ENCODE results near the gene DPH7.
"Not testable (repeated sequence)": the region's sequence is repeated elsewhere in the genome, so short reads cannot be mapped to it uniquely, and the experiment has no call there.

The DPH7 gene

DNA sequence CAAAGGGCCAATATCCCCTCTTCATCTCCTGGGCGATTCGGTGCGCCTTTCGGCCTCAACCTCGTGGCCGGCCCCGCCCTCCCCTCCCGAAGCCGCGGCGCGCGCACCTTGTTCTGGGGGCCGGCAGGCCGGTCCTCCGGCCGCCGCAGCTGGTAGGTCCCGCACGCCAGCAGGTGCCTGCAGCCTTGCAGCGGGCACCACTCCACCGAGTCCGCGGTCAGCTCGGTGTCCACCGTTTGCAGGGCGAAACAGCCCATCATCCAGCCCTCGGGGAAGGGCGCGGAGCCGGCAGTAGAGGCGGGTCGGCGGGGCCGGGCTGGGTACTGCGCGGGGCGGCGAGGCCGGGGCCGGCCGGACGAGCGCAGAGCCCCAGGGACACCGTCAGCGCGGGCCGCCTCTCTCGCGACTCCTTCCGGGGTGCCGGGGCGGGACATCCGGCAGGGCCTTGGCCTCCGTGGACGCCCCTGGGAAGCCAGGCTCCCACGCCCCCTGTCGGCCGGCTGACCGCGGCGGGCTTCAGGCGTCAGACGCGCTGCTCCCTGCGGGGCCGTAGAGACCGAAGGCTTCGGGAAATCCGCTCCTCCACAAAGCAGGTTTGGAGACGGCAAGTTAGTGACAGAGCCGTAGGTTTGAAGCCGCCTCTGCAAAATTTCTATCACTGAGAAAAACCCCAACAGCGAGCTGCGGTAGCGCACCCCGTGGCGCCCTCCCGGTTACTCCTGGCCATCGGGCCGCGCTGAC lies at the start of gene DPH7:
TSS of gene DPH7 (minus strand) at position 408 of the 741 bp plus-strand sequence. CDS start at position 260, 148 bp downstream.
- DNase-seq (ENCODE audit: low read depth): peak; percentile 55
- H3K4me3 ChIP-seq (ENCODE audit: low read depth, low read length): peak within 1 kb of the TSS; percentile 93

DNA sequence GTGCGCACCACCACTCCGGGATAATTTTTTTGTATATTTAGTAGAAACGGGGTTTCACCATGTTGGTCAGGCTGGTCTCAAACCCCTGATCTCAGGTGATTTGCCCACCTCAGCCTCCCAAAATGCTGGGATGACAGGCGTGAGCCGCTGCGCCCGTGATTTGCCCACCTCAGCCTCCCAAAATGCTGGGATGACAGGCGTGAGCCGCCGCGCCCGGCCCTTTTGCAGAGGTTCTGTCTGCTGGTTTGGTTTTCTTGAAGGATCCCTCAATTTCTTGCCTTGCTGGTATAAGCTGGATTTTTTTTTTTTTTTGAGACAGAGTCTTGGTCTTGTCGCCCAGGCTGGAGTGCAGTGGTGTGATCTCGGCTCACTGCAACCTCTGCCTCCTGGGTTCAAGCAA lies 48.7 kb upstream of the DPH7 start:
- not testable (repeated sequence) for DNase-seq (ENCODE audit: low read depth)

DNA sequence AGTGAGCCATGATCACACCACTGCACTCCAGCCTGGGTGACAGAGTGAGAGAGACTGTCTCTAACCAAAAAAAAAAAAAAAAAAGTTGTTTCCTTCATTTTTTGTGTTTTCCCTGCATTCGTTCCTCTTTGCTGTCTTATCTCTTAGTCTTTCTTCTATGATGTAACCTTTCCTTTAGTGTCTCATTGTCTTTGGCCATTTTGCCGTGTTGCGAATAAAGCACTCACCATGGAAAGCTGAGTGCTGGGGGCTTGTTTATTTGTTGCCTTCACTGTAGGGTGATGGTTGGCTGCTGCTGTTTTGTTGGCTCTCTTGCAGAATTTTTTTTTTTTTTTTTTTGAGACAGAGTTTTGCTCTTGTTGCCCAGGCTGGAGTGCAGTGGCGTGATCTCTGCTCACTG lies 47.7 kb upstream of the DPH7 start:
- no peak overlapping the region for H3K4me3 ChIP-seq (ENCODE audit: low read depth, low read length)
- DNase-seq (ENCODE audit: low read depth): no peak

More for the DNA sequence above, 48.7 kb upstream of the DPH7 start:
- not testable (repeated sequence) for H3K4me3 ChIP-seq (ENCODE audit: low read depth, low read length)

DNA sequence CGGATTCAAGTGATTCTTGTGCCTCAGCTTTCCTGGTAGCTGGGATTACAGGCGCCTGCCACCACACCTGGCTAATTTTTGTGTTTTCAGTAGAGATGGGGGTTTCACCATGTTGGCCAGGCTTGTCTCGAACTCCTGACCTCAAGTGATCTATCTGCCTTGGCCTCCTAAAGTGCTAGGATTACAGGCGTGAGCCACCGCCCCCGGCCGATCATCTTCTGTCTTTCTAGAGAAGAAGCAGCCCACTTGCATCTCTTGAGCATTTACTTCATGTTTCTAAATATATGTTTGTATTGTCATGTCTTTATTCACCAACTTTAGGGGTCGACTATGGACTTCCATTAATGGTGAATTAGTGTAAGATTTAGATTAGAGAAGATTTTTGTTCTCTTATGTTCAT lies 43.5 kb upstream of the DPH7 start:
- DNase-seq (ENCODE audit: low read depth); H3K4me3 ChIP-seq (ENCODE audit: low read depth, low read length): not testable (repeated sequence)

DNA sequence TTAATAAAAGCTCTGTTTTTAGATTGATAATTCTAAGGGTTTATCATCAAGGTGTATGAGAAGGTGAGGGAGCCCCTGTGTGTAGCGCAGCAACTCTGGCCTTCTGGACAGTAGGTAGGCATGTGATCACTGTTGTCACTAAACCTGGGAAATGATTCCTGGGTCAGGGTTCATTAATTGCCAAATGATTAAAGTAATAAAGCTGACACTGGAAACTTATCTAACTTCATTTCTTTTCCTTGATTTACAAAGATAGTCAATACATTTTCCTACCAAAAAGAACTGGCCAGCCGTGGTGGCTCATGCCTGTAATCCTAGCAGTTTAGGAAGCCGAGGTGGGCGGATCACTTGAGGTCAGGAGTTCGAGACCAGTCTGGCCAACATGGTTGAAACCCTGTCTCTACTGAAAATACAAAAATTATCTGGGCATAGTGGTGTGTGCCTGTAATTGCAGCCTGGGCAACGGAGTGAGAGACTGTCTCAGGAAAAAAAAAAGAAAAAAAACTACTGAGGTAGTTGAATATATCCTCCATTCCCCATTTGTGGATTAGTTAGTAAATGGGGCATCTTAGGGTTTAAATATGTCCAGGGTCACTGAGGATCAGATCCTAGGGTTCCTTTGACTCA lies 42.5 kb upstream of the DPH7 start:
- no peak overlapping the region for H3K4me3 ChIP-seq (ENCODE audit: low read depth, low read length)
- DNase-seq (ENCODE audit: low read depth): no peak

DNA sequence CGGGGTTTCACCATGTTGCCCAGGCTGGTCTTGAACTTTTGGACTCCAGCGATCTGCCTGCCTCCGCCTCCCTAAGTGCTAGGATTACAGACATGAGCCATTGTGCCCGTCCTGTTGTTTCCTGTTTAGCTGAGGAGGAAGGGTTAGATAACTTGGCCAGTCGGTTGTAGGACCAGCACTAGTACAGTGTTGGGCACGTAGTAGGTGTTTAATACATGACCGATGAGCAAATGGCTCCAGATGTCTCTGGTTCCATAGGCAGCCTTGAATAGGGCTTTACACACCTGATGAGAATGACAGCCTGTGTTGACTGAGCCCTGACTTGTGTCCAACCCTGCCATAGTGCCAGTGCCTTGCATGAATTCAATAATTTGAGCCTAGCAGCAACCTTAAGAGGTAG lies 41.9 kb upstream of the DPH7 start:
- no peak overlapping the region for H3K4me3 ChIP-seq (ENCODE audit: low read depth, low read length)
- DNase-seq (ENCODE audit: low read depth): no peak

DNA sequence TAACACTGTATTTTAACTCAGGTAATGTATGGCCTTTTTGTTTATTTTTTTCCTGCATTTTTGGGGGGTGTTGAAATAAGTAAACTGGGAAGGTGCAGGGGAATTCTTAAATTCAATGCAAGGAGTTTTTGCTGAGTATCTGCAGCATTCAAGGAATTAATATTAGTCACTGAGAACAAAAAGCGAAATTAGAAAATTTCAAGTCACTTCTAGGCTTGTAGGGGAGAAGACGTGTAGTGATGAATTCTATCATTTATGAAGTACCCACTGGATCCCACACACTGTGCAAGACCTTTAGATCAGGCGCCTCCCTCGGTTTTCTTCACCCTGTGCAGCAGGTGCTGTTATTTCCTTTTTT lies 41.3 kb upstream of the DPH7 start:
- peak overlapping the region; percentile 69 for H3K4me3 ChIP-seq (ENCODE audit: low read depth, low read length)
- DNase-seq (ENCODE audit: low read depth): no peak

DNA sequence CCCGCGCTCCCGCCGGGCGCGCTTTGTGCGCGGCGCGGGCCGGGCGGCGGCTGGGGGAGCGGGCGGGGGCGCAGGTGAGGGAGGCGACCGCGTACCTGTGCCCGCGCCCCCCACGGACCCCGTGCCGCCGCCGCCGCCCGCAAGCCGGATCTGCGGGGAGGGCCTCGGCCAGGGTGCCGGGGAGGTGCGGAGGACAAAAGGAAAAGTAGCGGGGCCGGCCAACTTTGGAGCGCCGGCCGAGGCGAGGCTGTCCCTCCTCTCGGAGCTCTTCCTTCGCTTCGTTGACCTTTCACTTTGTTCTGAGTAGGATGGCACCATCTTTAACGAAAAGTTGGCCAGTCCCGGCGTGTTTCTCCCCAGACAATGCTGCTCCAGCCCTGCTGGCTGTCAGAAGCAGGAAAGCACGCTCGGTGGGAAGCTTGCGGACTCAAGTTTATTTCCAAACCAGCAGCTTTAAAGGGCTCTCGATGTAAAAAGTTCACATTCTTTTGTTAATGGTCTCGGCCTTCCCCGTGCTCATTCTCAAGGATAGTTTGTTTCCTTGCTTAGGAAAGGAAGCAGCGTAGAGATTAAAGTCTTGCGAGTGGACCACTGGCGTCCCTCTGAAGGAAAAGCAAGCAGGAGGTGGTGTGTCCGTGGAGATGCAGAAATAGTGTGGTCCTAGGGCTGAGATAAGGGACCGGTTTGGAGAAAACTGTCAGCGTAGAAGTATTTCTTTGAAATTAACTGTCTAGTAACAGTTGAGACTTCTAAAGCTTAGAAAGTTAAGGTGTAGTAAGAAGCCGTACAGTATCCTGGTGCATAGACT lies 40.7 kb upstream of the DPH7 start:
- no peak for DNase-seq (ENCODE audit: low read depth)
- H3K4me3 ChIP-seq (ENCODE audit: low read depth, low read length): peak overlapping the region; percentile 69

DNA sequence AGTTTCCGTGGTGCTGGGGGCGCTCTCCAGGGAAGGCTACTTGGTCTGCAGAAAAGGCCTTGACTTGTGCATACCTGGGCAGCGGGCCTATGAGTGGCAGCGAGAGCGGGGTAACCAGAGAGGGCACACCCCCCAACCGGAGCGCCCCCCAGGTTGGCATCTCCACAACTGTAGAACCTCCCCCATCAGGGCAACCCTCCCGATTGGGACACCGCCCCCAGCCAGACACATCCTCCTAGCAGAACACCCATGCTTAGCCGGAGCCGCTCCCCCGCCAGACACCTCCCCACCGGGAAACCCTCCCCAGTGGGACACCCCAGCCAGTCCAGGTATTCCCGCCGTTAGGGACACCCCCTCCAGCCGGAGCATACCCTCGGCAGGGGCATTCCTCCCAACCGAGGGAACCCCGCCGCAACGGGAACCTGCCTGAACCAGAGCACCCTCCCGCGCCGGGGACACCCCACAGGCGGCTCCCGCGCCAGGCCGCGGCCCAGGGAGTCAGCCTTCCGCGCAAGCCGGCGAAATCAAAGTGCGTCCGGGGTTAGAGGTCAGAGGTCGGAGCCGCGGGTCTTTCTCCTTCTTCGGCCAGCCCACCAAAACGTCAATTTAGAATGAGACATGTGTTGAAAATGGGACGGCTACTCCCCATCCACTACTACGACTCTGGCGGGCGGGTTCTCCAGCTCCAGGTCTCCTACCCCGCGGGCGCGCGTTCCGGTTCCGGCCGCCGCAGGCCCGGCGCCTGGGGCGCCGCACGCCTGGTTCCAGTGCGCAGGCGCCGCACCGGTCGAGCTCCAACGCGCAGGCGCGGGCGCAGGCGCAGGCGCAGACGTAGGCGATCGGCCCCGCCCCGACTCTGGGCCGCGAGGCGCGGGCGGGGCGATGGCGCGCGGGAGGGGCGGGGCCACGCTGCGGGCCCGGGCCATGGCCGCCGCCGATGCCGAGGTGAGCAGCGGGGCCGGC lies 39.7 kb upstream of the DPH7 start, which contains the start of gene EHMT1:
TSS of gene EHMT1 (plus strand) at position 901 of the 963 bp plus-strand sequence. CDS start at position 925, 24 bp downstream.
- no peak for DNase-seq (ENCODE audit: low read depth)
- H3K4me3 ChIP-seq (ENCODE audit: low read depth, low read length): peak within 1 kb of the TSS; percentile 99

DNA sequence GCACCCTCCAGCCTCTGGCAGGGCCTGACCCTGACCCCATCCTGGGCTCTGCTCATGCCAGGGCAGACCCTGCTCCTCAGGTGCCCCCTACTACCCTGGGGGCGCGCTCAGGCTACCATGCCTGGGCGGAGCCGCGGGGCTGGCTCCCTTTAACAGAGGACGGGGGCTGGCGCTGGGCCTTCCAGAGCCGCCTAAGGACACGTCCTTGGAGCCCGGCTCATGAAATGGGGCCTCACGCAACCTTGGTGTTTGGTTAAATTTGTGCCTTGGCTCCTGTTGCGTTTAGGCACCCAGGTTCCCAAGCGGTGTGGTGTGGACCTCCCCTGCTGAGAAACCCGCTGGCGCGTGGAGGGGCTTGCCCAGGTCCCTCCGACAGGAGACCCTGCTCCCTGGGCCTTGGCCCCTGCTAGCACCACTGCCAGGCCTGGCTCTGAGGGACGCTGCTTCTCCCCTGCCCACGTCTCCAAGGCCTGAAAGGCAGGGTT lies 36.7 kb upstream of the DPH7 start:
- no peak overlapping the region for H3K4me3 ChIP-seq (ENCODE audit: low read depth, low read length)
- DNase-seq (ENCODE audit: low read depth): no peak

DNA sequence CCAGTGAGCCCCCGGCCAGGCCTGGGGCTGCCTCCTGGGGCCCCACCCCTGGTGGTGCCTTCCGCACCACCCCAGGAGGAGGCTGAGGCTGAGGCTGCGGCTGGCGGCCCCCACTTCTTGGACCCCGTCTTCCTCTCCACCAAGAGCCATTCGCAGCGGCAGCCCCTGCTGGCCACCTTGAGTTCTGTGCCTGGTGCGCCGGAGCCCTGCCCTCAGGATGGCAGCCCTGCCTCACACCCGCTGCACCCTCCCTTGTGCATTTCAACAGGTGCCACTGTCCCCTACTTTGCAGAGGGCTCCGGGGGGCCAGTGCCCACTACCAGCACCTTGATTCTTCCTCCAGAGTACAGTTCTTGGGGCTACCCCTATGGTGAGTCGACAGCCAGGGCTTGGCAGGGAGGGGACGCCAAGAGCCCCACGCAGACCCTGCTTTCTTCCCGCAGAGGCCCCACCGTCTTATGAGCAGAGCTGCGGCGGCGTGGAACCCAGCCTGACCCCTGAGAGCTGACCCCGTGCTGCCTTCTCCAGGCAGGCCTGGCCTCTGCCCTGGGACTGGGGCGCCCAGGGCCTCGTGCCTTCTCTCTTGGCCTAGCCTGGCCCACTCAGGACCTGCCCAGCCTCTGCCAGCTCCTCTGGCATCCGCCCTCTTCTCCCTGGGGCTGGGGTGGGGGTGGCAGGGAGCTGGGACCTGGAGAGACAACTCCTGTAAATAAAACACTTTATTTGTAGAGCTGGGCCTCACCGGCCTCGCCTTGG lies 36.1 kb upstream of the DPH7 start:
- no peak overlapping the region for H3K4me3 ChIP-seq (ENCODE audit: low read depth, low read length)
- no peak for DNase-seq (ENCODE audit: low read depth)

DNA sequence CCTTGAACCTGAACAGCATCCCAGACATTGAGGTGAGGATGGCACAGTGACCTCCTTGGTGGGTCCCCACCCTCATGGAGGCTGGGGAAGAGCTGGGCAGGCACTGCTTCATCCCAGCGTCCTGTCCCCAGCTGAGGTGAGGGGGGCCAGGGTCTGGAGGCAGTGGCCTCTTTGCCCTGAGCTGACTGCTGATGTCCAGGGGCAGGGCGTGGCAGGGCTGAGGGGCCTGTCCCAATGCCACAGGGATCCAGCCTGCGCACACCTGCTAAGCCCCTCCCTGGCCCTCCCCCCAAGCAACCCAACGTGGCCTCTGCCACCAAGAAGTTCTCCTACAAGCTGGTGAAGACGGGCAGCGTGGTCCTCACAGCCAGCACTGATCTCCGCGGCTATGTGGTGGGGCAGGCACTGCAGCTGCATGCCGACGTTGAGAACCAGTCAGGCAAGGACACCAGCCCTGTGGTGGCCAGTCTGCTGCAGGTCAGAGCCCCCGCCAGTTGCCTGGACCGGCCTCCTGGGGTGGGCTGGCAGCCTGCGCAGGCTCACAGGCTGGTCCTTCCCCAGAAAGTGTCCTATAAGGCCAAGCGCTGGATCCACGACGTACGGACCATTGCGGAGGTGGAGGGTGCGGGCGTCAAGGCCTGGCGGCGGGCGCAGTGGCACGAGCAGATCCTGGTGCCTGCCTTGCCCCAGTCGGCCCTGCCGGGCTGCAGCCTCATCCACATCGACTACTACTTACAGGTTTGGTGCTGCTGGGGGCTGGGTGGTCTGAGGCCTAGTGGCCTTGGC lies 35.2 kb upstream of the DPH7 start:
- no peak for DNase-seq (ENCODE audit: low read depth)
- no peak overlapping the region for H3K4me3 ChIP-seq (ENCODE audit: low read depth, low read length)

DNA sequence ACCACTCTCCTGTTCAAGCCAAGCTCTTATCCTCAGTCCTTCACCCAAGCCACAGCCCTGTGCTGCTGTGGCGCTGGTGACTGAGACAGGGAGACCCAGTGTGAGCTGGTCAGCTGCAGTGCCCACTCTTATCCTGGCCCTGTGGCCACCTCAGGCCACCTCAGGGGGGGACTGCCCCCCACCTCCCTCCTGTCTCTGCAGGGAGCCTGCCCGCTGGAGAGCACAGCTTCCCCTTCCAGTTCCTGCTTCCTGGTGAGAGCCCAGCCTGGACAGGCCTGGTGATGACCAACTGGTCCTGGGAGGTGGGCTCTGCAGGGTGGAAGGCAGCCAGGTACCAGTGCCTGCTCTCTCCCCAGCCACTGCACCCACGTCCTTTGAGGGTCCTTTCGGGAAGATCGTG lies 34.5 kb upstream of the DPH7 start:
- no peak overlapping the region for H3K4me3 ChIP-seq (ENCODE audit: low read depth, low read length)
- DNase-seq (ENCODE audit: low read depth): no peak

DNA sequence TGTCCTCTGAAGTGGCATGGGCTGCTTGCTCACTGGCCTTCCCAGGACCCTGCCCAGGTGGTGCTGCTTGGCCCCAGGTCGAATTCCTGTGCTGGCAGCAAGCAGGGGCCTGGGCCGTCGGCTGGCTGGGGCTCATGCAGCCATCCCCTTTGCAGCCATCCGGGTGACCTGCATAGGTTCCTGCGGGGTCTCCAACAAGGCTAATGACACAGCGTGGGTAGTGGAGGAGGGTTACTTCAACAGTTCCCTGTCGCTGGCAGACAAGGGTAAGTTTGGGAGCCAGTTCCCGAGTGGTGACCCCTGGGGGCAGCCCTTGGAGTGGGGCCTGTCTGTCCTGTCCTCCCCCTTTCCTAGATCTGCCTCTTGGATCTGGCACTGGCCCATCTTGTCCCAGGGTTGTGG lies 34.0 kb upstream of the DPH7 start:
- no peak for DNase-seq (ENCODE audit: low read depth)
- no peak overlapping the region for H3K4me3 ChIP-seq (ENCODE audit: low read depth, low read length)

DNA sequence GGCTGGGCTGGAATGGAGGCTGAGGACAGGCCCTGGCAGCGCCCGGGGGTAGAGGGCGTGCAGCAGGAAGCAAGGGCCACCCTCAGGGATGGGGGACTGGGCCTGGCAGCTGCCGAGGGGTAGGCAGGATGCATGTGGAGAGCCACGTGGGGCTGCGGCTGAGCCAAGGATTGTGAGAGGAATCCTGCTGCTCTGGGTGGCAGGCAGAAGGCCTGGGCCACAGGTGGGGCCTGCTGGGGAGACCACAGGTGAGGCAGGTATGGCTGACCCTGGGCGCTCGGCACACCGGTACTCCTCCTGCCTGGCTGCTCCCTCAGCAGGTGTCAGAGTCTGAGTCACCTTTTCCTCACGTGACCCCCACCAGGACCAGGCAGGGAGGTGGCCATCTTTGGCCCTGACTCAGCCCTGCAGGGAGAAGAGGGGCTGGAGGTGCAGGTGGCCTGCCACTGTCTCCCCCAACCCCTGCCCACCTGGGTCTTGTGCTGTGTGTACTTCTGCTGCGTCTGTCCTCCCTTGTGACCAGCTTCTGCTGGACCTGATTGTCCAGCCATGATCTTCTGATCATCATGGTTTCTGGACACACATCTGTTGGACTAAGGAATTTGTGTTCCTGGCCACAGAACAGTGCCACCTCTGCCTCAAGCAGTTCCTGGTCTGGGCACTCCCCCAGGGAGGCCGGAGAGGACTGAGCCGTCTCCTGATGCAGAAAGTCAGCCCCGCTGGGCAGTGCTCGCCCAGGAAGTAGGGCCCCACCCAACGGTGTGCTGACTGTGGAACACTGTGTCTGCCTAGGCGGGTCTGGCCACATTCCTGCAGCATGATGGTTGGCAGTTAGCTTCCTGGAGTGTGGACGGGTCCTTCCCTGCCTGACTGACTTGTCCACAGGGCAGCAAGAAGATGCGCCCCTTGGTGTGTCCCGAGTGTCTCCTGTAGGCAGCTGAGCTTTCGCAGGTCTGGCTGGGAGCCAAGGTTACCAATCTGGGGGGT lies 33.2 kb upstream of the DPH7 start:
- no peak for DNase-seq (ENCODE audit: low read depth)
- no peak overlapping the region for H3K4me3 ChIP-seq (ENCODE audit: low read depth, low read length)

DNA sequence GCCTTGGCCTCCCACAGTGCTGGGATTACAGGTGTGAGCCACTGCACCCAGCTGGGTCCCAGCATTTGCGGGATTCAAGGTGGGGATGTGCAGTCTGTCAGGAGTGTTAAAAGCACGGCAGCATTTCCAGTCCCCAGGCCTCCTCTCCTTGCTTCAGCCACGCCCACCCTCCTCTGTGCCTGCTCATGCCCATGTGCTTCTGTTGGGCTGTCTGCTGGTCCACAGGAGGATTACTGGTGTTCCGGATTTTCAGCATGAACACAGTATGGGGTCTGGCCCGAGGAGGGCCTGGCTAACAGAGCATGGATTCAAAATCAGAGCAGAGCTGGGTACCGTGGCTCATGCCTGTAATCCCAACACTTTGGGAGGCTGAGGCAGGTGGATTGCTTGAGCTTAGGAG lies 32.2 kb upstream of the DPH7 start:
- DNase-seq (ENCODE audit: low read depth): no peak
- no peak overlapping the region for H3K4me3 ChIP-seq (ENCODE audit: low read depth, low read length)

All from skeletal muscle cell (primary cell).